ENCODE results near the gene SCAANT1. TPM values are rescaled to one million over a fixed set of nuclear protein-coding genes. Genes with fewer than 3 reads are reported as not detected.
A peak's percentile ranks its signal among the peaks of the same experiment; 100 is the strongest.

SCAANT1 gene
- total and polyA plus RNA-seq, 2 donors (not counting 1 experiment from before 2014, with no cell fraction given) = 1.7 TPM; not detected in 1

- peaks cover 58% of the 10 kb centered on the region for H3K79me2 ChIP-seq (ENCODE audit: control insufficient read depth, insufficient read depth, low read length)
- intact Hi-C loops (cut with micrococcal nuclease) = loop anchor here (1.0 kb wide), 1 partner anchor 11 kb away; no protein-coding TSS in a partner anchor
- H3K4me3 ChIP-seq (ENCODE audit: control extremely low read depth in 1 of 5, extremely low read depth in 1 of 5, insufficient read depth in 1 of 5, low read depth in 2 of 5, low read length in 4 of 5) = no peak overlapping the region
- H3K27ac ChIP-seq (ENCODE audit: low read length in 2 of 2) = peak overlapping the region in 1 of 2 donors; percentile 48
- peaks cover 57 to 61% of the 10 kb centered on the region in 2 donors for H3K4me1 ChIP-seq (ENCODE audit: control insufficient read depth in 2 of 2, insufficient read depth in 2 of 2, low read length in 2 of 2)
- ATAC-seq (ENCODE audit: low read depth) (no peak), DNase-seq (no peak)
- peak overlapping the region; percentile 31 for H3K4me2 ChIP-seq (replicated peaks; ENCODE audit: low read depth, low read length, poor library complexity, severe bottlenecking)
- H3K9me3 ChIP-seq (ENCODE audit: control extremely low read depth in 1 of 3, control insufficient read depth in 2 of 3, insufficient read depth in 1 of 3, low read length in 2 of 3) = peaks cover 0 to 4% (median 2%) of the 10 kb centered on the region in 3 donors
- H4K20me1 ChIP-seq (ENCODE audit: control insufficient read depth, insufficient read depth, low read length, poor library complexity, severe bottlenecking) = peaks cover 11% of the 10 kb centered on the region
- no CpG with 5 or more reads among the region's 2 CpGs for WGBS (ENCODE audit: insufficient coverage)
- no peaks in the 10 kb centered on the region for H3K9me3 Mint-ChIP-seq (ENCODE audit: insufficient read depth)
- H3K4me1 Mint-ChIP-seq = peaks cover 85% of the 10 kb centered on the region
- no peak for TF ChIP-seq EZH2 (IDR thresholded peaks at IDR 0.05; ENCODE audit: borderline replicate concordance, insufficient read depth, low read depth, low read length, poor library complexity, severe bottlenecking)
- TF ChIP-seq, protein P1, sequence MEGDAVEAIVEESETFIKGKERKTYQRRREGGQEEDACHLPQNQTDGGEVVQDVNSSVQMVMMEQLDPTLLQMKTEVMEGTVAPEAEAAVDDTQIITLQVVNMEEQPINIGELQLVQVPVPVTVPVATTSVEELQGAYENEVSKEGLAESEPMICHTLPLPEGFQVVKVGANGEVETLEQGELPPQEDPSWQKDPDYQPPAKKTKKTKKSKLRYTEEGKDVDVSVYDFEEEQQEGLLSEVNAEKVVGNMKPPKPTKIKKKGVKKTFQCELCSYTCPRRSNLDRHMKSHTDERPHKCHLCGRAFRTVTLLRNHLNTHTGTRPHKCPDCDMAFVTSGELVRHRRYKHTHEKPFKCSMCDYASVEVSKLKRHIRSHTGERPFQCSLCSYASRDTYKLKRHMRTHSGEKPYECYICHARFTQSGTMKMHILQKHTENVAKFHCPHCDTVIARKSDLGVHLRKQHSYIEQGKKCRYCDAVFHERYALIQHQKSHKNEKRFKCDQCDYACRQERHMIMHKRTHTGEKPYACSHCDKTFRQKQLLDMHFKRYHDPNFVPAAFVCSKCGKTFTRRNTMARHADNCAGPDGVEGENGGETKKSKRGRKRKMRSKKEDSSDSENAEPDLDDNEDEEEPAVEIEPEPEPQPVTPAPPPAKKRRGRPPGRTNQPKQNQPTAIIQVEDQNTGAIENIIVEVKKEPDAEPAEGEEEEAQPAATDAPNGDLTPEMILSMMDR (IDR thresholded peaks at IDR 0.05) = no peak
- no peaks in the 10 kb centered on the region for H3K27me3 ChIP-seq (replicated peaks in 1 of 4; ENCODE audit: control extremely low read depth in 1 of 4, control insufficient read depth in 3 of 4, insufficient read depth in 4 of 4, low read length in 3 of 4)
- peak overlapping the region; percentile 83 for H3K27ac Mint-ChIP-seq
- H3K4me3 Mint-ChIP-seq = peak overlapping the region; percentile 77
- H2AFZ ChIP-seq (ENCODE audit: insufficient read depth, low read depth, low read length, poor library complexity, severe bottlenecking) = no peak overlapping the region
- ChIA-PET CTCF (interaction anchor here (0.7 to 1.5 kb wide), 3 partner anchors 16 to 39 kb away, joined by 3 to 7 read pairs (median 3); no protein-coding TSS in a partner anchor), POLR2A (interaction anchor here (0.7 kb wide), 1 partner anchor 10 kb away, joined by 3 read pairs; the partner anchor contains the start of gene SCAANT1)
- H3K9ac ChIP-seq (ENCODE audit: low read length) = no peak overlapping the region
- peaks cover 0 to 28% of the 10 kb centered on the region in 2 experiments for H3K36me3 ChIP-seq (replicated peaks in 1 of 2; ENCODE audit: control extremely low read depth in 1 of 2, control insufficient read depth in 1 of 2, extremely low read depth in 1 of 2, insufficient read depth in 2 of 2, low read length in 1 of 2)
- H3K27me3 Mint-ChIP-seq = no peaks in the 10 kb centered on the region
These were observed 10.5 kb upstream of the SCAANT1 start for GRCh38 chr3:63922491-63923199.
